ENCODE measurements around the gene MFGE8.

Gene MFGE8

DNA sequence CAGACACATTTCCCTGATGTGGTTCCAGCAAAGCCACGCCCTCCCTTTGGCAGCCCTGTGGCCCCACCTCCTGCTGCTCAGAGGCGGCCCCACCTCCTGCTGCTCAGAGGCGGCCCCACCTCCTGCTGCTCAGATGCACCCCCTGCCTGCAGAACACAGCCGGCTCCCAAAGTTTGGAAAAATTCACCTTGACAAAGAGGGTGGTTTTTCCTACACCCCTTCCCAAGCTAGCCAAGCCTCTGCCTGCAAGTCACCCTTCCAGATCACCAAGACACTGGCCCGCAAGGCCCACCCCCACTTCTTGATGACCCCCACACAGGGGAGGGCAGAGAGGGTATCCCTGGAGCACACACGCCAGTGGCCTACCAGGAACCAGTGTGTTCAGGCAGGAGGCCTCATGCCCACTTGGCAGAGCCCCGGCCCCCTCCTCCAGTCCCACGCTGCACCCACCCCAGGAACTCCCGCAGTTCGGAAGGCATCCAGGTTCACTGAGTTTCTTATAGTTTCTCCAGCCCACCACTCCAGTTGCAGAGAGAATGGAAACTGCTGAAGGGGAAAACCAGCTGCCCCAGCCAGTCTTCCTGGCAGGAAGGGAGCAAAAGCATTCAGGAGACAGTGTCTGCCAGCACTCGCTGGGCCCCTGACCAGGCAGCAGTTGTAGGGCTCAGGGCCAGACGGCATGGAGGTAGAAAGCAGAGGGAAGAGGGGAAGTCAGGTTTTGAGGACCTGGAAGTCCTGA, 15.6 kb downstream of the MFGE8 start:
- no peak for DNase-seq

DNA sequence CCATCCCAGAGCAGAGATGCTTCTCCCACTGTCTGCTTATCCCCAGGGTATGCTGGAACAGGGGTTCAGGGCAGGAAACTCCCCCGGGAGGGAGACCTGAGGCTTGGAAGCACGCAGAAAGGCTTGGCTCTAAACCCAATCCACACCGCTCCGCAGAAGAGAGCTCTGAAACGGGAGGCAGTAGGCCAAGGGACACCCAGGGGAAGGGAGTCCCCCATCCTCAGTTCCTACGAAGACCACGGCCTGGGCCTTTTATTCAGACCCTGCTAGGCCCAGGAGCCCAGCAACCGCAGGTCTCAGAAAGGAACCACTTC, 16.1 kb downstream of the MFGE8 start:
- no peak for DNase-seq

DNA sequence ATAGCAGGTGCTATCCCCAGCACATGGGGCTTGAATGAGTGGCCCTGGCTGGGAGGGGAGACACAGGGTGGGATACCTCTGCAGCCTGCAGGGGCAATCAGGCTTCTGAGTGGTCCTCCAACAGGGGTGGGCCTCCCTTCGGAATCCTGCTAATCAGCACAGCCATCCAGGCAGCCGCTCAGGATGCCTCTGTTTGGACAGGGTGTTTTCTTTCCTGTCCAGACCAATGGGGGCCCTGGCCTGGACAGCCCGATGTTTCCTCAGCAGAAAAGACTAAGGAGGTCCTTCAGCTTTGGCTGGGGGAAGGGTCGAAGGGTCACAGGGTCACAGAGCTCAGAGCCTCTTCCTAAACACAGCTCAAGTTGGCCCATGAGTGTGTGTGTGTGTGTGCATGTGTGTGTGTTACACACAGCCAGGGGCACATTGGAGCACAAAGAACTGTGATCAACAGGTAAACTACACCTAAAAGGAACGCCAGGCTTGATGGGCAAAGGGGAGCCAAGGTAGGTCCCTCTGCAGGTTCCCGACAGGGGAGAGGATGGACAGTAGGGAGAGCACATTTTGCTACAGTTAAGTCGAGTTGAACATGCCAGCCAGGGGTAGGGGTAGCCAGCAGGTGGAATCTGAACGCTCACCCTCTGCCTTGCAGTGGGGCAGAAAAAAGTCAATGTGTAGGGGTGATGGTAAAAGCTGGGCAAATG, 16.7 kb downstream of the MFGE8 start:
- no peak for DNase-seq

DNA sequence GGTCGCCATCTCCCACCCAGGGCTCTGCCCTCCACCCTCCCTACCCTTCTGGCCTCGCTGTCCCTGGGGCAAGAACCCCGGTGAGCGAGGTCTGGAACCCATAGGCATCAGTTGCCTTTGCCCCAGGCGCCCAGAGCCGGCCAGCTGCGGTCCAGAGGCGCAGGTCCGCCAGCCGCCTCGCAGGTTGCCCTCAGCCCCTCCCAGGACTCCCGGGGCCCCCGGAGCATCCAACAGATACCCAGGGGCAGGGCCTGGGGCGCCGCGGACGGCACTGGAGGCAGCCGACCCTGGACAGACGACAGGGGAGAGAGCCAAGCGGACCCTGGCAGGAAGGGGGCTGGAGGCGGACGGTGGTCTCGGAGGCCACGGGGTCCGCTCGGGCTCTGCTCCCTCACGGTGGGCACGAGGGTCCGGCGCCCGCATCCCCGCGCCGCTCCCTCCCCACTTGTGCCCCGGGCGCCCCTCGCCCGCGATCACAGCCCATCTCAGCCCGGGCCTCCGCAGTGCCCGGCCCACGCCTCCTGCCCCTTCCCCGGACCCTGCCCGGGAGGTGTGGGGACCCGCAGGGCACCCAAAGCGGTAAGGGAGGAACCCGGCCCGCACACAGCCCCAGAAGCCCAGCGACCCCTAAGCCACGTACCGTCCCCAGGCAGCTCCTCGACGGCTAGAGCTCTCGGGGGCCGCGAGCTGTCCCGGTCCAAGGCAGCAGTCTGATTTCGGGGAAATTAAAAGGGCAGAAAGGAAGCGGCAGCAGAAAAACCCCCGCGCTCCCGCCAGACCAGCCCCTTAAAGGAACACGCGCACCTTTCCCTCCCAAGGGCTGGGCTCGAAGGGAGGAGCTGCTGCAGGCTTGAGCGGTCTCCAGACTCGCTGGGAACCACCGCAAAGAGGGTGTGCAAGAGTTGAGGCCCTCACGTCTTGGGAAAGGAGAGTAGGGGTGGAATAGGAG, 18.1 kb downstream of the MFGE8 start, which contains the start of gene HAPLN3:
Gene HAPLN3 (minus strand): TSS at position 726 of the 949 bp plus-strand sequence. CDS start 8,246 bp downstream, outside the sequence.
- no peak for DNase-seq

DNA sequence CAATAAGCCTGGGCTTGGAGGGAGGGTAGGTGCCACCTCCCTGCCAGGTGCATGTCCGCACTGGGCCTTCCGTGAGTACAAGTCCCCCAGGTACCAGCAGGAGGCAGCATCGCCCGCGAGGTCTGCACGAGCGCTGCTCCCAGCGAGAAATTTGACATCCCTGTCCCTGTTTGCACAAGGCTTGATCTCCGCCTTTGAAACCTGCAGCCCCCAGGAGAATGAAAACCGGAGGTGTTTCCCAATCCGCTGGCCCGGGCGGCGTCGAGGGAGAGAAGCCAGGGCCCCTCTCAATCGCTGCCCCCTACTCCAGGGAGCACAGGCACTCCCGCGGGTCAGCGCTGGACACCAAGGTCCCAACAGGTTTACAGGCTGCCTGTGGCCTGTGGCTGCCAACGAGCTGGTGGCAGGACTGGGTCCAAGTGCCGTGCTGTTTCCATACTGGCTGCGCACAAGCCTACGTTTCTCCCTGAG, 18.8 kb downstream of the MFGE8 start:
- peak in 1 of 2 experiments; percentile 5 for DNase-seq

DNA sequence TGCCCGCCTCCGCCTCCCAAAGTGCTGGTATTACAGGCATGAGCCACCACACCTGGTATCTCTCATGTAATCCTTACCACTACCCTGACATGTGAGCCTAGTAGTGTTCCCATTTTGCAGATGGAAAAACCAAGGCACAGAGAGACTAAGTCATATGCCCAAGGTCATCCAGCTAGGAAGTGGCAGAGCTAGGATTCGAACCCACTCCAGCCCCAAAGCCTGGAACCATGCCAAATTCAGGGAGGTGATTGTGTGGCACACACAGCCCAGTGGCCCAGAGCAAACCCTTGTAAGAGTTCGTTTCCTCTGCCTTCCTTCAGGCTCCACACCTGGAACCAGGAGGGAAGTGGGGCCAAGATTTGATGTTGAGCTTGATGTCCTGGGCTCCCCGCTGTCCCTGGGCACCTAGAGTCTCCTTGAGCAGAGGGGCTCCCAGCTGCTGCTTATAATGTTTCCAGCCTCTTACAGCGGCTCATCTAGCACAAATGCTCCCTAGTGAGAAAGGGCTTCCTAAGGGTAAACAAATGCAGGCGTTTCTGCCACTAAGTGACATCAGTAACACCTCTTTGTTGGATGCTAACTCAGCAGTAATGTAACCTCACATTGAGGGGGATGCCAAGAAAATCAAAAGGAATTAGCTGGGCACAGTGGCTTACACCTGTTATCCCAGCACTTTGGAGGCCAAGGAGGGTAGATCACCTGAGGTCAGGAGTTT, 21.5 kb downstream of the MFGE8 start:
- DNase-seq, result no peak

DNA sequence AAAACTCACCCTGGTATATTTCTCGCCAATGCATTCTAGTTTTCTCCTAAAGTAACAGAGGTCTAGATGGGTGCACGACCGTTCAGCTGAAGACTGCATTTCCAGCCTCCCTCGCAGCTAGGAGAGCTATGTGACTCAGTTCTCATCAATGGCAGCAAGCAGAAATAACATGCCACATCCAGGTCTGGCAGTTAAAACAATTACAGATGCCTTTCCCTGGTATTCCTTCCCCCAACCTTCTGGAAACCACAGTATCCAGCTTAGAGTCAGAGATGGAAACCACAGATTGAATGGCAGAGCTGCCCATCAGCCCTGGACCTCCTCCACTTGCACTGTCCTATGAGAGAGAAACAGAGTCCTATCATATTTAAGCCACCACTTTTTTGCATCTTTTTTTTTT, 22.7 kb downstream of the MFGE8 start:
- DNase-seq, result no peak

DNA sequence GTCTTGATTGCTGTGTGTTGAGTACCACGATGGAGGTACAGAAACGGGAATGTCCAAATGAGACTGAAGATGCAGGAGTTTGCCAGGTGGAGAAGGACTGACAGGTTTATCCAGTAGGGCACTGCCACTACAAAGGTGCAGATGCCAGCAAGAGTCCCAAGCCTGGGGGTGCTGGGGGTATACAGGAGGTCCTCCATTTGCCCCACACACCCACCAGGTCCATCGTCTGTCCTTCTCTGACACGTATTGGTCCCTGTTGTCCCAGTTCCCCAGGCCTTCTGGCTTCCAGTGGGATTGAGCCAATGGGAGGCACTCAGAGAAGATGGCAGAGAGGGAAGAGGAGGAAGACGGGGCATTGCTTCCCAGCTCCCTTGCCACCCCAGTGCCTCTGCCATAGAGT, 24.5 kb downstream of the MFGE8 start:
- DNase-seq, result no peak

DNA sequence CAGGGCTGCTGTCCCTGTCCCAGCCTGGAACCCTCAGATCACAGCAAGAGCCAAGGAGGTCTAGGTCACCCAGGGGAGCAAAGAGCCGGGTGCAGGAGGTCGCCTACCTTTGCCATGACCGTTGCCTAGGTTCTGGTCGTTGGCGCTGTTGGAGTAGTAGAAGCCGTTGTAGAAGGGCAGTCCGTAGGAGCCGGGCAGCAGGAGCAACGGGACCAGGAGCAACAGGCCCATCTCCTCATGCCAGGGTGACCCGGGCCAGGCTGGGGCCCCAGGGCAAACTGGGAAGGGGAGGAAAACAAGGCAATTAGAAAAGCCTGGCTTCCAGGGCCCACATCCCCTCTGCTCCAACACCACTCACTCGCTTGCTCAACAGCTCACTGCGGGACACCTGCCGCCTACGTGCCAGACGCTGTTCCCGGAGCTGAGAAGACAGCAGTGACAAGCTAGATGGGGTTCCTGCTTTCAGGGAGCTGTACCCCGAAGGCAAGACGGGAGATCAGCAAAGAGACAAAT, 26.1 kb downstream of the MFGE8 start:
- DNase-seq, result no peak

DNA sequence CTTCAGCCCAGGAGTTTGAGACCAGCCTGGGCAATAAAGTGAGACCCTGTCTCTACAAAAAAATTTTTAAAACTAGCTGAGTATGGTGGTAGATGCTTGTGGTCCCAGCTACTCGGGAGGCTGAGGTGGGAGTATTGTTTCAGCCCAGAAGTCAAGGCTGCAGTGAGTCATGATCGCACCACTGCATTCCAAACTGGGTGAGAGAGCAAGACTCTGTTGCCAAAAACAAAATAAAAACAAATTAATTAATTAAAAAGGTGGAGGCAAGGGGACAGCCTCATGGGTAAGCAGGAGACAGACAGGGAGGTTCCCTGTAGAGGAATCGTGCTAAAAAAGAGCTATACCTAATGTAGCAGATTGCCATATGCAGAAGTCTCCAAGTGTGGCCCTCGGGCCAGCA, 30.4 kb downstream of the MFGE8 start:
- no peak for DNase-seq

DNA sequence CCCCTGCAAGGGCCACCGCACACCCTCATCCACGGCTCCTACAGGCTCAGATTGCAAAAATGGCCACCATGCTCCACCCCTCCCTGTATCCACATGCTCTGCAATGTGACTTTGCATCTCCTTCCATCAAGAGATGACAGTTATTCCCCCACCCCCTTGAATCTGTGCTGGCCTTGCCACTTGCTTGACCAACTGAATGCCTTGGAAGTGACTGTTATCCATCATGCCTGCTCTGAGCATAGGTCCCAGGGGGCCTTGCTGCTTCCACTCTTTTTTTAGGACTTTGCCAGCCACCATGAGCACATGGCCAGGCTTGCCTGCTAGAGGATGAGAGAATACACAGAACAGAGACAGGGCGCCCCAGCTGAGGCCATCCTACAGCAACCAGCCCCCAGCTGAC, 31.4 kb downstream of the MFGE8 start:
- DNase-seq, result no peak

DNA sequence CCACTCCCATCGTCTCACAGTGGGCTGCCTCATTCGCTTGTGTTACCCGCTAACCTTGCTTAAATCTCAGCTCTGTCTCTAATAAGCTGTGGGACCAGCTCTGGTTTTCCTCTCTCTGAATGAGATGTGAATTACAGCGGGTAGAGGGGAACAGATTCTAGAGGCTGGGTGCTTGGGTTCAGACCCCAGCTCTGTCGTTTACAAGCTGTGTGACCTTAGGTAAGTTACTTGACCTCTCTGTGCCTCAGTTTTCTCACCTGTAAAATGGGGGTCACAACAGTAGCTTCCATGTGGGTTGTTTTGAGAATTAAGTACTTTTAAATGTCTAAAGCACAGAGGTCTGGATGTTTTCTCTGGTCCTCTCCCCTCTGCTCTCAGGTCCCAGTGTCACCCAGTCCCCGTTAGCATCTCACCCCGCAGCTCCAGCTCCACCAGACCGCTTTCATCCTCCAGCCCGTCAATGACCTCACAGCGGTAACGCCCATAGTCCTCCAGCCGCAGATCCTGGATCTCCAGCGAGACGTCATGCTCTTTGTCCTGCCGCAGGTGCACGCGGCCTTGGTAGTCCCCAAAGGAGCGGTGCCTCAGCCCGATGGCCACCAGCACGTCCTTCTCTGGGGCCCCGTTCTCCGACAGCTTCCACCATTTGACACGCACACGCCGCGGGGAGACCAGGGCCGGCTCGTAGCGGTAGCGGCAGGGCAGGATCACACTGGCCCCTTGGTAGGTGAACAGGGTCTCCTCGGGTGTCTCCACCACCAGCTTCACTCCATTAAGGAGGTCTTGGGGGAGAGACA, 32.0 kb downstream of the MFGE8 start:
- no peak for DNase-seq

DNA sequence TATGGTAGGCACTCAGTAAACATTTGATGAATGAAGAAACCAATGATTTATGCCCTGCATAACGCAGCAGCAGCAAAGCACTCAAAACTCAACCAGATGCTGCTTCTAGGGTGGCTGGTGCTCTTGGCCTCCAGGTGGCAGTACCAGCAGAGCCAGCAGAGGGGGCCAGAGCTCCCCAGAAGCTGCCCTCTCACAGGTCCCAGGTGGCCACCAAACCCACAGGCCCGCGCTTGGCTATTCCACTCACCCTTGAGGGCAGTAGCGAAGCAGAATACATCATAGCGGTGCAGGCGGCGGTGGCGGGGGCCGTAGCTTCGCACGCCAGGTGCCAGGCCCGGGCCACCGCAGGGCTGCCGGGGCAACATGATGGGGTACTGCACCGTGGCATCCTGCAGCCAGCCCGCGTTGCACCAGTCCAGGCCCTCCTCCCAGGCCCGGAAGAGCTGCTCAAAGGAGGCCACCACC, 34.4 kb downstream of the MFGE8 start:
- peak; percentile 8 to 9 for DNase-seq

DNA sequence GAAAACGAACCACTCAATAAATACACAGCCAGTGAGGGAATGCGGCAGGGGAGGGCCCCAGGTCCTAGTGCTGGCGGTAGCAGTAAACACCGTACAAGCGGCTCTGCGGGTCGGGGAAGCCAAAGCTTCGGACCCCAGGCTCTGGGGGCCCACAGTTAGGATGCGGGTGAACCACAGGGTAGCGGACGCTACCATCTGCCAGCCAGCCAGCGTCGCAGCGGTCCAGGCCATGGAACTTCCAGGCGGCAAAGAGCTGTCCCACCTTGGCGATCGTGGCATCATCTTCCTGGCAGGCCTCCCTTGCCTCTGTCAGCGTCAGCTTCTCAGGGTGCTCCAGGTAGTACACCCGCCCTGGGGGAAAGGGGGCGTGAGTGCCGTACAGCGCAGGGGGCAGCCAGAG, 35.3 kb downstream of the MFGE8 start:
- DNase-seq, result no peak

DNA sequence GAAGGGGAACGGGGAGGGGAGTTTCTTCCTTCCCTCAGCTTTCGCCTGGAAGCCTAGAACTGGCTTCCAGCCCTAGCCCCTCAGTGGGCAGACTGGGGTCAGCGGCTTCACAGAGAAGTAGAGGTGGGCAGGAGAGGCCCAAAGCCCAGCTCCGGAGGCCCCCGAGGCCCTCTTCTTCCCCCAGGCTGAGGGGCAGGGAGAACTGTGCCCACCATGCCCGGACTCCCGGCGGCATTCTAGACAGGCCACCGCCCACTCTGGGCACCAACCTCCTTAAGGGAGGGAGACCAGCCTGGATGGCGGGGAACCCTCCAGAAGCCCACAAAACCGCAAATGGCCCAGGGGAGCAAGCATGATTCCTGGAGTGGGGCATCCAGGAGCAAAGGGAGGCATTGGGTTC, 35.8 kb downstream of the MFGE8 start:
- DNase-seq, result no peak

DNA sequence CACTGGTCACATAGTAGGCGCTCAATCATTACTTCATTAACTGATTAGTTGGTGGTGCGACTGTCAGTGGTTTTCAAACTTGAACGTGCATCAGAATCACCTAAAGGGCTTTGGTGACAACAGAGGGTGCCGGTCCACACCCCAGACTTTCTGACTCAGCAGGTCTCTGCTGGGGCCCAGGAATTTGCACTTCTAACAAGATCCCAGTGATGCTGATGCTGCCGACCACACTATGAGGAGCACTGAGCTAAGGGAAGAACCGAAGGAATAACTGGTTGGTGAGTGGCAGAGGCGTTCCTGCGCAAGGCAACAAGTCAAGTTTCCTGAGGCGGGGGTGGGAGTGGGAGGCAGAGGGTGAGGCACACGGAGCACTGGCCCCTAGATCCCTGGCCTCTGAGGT, 36.6 kb downstream of the MFGE8 start:
- DNase-seq, result no peak

DNA sequence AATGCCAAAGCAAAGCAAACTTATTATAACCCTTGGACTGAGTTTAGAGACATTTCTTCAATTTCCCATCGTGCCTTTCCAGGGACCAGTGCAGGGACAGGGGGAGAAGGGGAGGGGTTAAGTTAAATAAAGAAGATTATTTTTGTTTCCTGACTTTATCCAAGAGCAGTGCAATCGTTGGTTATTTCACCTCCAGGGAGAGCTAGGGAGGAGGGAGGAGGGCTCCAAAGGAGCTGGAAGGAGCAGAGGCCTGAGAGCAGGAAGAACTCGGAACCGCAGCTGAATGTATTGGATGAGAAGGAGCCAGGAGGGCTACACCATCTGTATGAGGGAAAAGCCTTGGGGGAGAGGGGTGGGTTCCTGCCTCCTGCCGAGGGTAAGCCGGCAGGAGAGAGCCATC, 38.5 kb downstream of the MFGE8 start:
- no peak for DNase-seq

DNA sequence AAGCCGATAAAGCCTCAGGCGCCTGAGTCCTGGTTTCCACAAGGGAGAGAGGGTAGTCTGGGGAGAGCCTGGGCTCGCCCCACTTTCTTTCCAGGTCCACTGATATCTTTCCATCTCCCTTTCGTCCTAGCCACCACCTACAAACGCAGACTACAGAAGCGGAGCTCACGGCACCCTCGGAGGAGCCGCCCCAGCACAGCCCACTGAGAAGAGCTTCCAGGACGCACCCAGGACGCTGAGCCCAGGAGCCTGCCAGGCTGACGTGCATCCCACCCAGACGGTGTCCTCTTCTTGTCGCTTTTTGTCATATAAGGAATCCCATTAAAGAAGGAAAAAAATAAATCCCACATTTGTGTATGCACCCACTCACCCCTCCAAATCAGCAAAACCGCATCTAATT, 38.9 kb downstream of the MFGE8 start:
- DNase-seq, result no peak

DNA sequence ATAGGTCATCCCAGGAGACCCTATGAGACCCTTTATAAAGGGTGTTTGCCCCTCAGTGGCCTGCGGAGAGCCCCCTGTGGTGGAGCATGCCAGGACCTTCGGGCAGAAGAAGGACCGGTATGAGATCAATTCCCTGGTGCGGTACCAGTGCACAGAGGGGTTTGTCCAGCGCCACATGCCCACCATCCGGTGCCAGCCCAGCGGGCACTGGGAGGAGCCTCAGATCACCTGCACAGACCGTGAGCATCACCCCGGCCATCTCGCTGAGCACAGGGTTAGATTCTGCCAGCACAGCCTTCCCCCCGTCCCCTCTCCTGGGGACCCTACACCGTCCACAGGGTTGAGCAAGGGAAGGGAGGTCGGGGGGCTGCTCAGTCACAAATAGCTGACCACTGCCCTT, 39.4 kb downstream of the MFGE8 start:
- no peak for DNase-seq

DNA sequence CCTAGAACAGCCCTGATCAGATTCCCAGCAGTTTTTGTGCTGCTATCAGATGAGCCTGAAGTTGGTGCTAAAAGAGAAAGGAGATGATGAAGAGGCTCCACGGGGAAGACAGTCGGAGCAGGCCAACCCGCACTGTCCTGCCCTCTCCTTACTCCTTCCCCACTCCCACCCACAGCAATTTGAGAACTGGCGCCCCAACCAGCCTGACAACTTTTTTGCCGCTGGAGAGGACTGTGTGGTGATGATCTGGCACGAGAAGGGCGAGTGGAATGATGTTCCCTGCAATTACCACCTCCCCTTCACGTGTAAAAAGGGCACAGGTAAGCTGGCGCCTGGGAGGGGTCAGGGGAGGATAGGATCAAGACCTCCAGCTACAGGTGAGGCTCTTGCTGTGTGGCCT, 40.5 kb downstream of the MFGE8 start:
- DNase-seq, result no peak

DNA sequence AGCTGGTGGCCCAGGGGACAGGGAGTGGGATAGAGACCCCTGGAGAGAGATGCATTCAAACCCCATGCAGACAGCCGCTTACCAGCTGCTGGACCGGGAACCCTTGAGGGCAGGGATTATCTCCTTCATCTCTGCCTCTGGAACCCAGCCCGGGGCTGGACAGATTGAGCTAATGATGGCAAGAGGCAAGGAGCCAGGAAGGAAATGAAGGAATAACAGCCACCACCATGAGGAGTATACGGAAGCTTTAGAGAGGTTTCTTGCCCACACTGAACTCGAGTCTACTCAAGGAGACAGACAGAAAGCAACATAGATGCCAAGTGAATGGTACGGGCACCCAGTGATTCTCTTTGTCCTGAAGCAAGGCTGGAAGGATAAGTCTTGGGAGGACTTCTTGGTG, 41.1 kb downstream of the MFGE8 start:
- DNase-seq, result no peak

DNA sequence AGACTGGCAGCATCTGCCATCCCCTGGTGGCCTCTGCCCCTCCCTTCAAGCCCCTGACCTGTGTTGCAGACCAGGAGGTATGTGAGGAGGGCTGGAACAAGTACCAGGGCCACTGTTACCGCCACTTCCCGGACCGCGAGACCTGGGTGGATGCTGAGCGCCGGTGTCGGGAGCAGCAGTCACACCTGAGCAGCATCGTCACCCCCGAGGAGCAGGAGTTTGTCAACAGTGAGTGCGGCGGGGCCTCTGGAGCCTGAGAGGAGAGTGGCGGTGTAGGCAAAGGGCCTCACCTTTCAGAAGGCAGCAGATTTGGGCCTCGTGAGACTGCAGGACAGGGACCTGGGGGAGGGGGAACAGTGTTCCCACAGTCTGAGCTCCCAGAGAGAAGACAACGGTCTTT, 41.9 kb downstream of the MFGE8 start:
- no peak for DNase-seq
